Epithelial cell of esophagus (primary cell): Measurements from ENCODE around the gene ARHGAP24.

Experiments
- DNase-seq: peaks from one replicate; pipeline ENCODE4 v3.0.0; 2010; ENCODE audit warnings: low read depth
- H3K4me3 ChIP-seq: 2 replicates; pipeline ENCODE4 v1.5.1; 2011; ENCODE audit warnings: mild to moderate bottlenecking, low read length, control low read depth
- CTCF ChIP-seq: IDR thresholded peaks from 2 replicates; pipeline ENCODE4 v1.5.1; 2011; ENCODE audit warnings: low read depth, mild to moderate bottlenecking, low read length, control low read depth, inconsistent platforms; ENCODE audit not compliant: insufficient read depth; ENCODE audit errors: missing control alignments

Gene ARHGAP24

GRCh38 chr4:85482010-85482738, 7.2 kb downstream of the ARHGAP24 start:
- TF ChIP-seq CTCF: no peak
- no peak overlapping the region for H3K4me3 ChIP-seq
- DNase-seq: no peak

- TF ChIP-seq CTCF: no peak
- DNase-seq: peak; percentile 32
- H3K4me3 ChIP-seq: no peak overlapping the region
Observed at GRCh38 chr4:85486425-85487086, 11.6 kb downstream of the ARHGAP24 start.

GRCh38 chr4:85488416-85488815, 13.5 kb downstream of the ARHGAP24 start:
- DNase-seq: no peak
- no peak for TF ChIP-seq CTCF
- no peak overlapping the region for H3K4me3 ChIP-seq

DNA sequence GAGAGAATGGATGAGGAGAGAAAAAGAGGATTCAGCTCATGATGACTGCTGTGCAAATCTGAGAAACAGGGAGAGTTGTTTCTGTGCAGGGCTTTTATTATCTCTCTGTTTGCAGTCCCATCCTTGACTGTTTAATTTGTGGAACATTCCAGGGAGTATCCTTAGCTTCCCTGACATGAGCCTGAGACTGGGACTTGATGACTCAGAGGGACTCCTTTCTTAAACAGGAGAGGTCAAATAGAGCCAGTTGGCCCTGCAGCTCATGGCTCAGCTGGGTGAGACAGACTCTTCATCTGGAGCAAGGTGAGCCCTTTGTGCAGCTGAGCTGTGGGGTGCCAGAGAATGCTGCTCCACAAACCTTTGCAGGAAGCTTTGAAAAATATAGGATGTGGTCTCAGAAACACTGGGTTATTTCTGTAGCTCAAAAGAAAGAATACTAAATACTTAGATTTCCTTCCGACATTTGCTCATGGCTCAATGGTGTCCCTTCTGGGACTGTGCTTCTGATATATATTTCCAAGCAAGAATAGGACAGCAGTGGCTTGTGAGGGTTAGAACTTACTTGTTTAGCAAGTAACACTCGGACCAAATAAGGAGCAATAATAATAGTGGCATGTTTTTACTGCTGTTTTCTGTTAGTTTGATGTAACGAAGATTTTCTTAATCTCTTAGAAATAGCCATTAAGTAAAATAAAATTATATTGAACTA, 14.5 kb downstream of the ARHGAP24 start:
- DNase-seq: peak; percentile 52
- H3K4me3 ChIP-seq: no peak overlapping the region
- no peak for TF ChIP-seq CTCF

GRCh38 chr4:85491527-85491926, 16.6 kb downstream of the ARHGAP24 start:
- no peak for DNase-seq
- TF ChIP-seq CTCF: no peak
- H3K4me3 ChIP-seq: no peak overlapping the region

DNA sequence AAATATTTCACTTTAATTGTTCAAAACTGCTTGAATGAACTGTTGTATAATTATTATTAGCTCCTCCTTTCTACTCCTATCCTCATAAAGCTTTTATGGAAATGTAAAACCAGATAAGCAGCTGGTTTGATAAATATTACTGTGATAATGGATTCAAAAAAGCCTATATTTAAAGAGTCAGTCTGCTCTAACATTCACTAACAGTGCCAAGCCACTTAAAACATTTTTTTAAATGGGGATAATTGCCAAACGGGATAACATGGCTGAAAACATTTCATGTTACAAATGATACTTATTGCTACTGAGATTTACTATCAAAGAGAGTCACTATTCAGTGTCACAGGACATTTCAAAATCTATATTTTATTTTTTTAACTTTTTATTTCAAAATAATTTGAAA, 17.4 kb downstream of the ARHGAP24 start:
- DNase-seq: no peak
- no peak overlapping the region for H3K4me3 ChIP-seq
- TF ChIP-seq CTCF: no peak

- H3K4me3 ChIP-seq: no peak overlapping the region
- no peak for TF ChIP-seq CTCF
- no peak for DNase-seq
Observed at GRCh38 chr4:85495621-85496020, 20.7 kb downstream of the ARHGAP24 start.
